NCI-H1436 (cell line): ENCODE measurements around the gene DACH1.
"Not testable (repeated sequence)": the region's sequence is repeated elsewhere in the genome, so short reads cannot be mapped to it uniquely, and the experiment has no call there.

Experiments used
- DNase-seq: peaks from one replicate; lab custom pipeline; 2025; lab: John Stamatoyannopoulos, UW

Gene DACH1

DNA sequence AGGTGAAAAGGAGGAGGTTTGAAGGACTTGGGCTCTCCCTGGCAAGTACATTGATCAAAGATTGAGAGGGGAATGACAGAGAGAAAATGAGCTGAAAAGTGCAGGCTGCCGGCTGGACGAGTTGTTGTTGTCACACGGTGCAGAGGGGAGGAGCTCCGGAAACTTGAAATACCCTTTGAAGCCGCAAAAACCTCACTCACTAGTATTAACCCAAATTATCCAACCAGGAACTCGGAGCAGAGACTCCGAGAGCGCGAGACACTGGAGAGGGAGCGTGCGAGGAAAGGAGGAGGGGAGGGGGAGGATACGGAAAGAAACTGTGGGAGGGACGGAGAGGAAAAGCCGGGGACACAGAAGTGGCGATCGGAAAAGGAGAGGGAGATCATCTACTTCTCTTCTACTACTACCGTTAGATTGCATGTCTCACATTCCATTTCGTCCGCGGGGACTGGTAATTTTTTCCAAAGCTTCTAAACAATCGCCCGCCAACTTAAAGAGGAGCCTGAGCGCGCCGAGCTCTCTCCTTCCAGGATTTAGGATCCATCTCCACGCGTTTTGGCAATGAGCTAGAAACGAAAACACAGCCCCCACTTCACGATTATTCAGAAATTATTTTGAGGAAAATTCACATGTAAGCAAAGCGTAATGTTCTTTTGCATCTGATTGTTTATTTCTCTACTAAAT is at the start of gene DACH1:
Gene DACH1, minus strand, starts transcription at position 74 of the 684 bp plus-strand sequence.
- DNase-seq = peak; percentile 35

DNA sequence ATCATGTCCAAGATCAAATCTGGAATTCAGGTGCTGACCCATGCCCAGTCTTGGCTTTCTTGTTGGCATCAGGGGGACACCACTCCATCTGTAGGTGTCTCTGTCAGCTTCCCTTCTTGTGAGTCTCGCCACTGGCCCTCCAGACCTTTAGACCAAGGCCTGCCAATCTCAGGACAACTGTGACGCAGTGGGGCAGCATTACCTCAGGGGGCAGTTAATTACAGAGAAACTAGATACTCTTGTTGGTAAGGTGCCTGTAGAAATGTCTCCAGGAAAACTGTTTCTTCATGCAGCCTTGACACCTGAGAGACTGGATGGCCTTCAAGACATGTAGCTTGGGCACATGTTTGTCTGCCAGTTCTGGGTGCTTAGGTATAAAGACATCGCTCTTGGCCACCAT is 46.7 kb upstream of the DACH1 start:
- DNase-seq = no peak

DNA sequence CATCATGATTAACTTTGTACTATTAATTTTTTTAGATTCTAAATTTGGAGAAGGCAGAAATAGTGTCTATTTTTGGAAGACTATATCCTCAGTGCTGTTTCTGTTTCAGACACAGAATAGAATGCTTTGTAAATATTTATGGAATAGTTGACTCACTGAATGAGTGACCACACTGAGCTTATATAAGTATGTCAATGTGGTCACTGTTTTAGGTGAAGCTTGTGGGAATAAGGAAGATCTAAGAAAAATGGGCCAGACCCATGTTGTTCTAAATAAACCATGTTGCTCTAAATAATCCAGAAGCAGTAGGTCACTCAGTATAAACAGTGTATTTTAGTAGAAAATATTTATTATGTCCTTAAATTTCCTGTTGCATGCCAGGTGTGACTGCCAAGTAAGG is 45.5 kb upstream of the DACH1 start:
- DNase-seq = no peak

GRCh38 chr13:71906448-71906847 is 39.4 kb upstream of the DACH1 start:
- no peak for DNase-seq

GRCh38 chr13:71902676-71903075 is 35.7 kb upstream of the DACH1 start:
- no peak for DNase-seq

- DNase-seq = not testable (repeated sequence)
Observed at GRCh38 chr13:71893506-71893905, 26.5 kb upstream of the DACH1 start.

DNA sequence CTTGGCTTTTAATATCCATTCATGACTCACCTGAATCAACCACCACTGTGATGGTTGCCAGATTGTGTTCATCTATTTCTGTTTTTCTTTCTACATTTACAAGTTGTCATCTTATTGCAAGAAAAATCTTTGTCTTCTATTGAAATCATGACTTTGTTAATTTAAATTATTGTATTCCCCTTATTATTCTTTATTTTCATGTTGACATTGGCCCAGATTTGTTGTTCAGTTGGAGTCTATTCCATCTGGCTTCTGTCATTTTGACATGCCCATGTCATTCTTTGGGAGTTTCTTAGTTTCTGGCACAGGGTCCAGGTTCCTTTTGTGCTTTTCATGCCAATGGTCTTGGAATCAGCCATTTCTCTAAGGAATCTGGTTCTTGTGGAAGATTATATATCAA is 19.9 kb upstream of the DACH1 start:
- DNase-seq = no peak

DNA sequence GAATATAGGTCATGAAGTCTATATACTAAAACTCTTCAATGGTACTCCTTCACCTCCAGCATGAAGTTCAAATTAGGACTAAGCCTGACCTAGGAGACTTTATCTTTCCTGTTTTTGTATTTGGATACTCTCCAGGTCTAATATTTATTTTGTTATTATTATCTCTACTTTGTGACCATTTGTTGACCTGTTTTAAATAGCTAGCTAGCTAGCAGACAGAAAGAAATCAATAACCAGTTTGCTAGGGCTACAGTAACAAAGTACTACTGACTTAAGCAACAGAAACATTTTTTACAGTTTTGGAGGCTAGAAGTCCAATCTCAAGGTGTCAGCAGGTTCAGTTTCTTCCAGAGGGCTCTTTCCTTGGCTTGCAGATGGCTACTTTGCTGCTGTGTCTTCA is 15.1 kb upstream of the DACH1 start:
- no peak for DNase-seq

GRCh38 chr13:71880753-71881541 is 13.9 kb upstream of the DACH1 start:
- no peak for DNase-seq

- DNase-seq = no peak
Observed at GRCh38 chr13:71879808-71880344, 12.9 kb upstream of the DACH1 start.

DNA sequence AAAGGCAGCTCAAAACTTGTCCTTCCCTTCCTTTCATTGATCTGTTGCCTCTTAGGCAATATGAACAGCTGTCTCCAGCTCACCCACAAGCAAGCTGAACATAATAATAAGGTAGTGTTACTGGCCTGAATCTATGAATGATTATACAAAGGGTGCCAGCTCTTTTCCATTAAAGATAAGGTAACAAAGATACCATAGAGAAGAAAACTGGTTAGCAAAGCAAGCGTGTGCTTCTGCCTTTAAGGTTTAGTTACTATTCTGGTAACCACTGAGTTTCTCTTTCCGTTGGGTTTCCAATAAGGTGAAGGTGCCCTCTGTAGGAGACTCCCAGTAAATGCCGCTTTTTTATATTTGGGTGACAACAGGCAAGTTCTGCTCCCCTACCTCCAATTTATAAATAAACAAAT is 12.1 kb upstream of the DACH1 start:
- peak; percentile 61 for DNase-seq

DNA sequence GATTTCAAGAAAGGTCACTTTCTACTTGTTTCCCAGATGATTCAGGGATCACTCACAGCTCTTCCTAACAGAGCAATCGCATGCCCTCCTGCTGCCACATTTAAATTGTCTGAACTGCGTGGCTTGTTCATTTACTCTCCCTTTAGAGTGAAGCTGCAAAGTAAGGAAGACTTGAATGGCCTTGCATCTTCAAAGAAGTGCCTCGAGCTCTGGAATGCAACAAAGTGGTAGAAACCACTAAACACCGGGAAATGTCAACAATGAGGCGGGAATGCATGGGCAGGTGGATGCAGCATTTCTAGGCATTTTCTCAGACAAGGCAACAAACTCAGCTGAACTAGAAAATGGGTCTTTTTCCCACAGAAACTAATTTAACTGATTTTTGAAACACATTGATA is 10.3 kb upstream of the DACH1 start:
- DNase-seq = no peak

DNA sequence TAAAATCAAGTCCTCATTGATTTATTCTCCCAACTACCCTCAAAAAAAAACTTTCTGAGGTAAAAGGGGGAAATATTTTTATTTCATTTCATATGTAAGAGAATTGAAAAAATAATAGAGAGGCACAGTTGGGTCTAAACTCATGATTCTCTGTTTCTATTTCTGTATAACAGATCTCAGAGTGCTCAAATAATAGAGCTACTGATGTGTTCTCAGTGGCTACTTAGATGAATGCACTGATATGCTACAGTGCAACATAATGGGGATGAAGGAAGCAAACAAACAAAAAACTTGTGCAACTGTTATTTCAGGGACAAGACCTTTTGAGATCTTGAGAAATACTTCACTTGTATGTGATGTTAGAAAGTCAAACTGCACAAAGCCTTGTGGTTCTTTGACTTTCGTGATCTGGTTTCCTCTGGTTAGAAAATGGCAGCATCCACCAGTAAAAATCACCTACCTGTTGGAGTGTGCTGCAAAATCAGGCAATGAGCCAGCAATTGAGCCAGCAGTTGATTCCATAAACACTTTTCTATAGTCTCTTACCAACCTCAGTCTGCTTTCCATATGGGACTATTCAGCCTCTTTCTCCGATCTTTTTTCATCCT is 9.7 kb upstream of the DACH1 start:
- DNase-seq = no peak

DNA sequence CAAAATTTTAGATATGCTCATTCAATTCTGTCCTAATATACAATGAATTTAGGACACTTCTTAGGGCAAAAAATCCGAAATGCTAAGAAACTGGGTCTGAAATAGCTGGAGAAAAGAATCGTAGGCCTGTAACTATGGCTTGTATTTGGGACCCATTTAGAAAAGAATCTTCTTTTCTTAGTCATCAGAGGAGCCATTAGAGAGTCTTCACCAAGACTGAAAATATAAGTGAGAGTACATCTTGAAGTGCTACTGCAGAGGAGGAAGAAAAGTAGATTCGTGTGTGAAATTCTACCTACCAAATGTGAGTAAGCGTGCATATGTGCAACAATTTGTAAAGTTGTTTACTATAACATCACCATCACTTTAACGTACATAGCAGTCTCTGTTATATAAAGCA is 8.8 kb upstream of the DACH1 start:
- no peak for DNase-seq

DNA sequence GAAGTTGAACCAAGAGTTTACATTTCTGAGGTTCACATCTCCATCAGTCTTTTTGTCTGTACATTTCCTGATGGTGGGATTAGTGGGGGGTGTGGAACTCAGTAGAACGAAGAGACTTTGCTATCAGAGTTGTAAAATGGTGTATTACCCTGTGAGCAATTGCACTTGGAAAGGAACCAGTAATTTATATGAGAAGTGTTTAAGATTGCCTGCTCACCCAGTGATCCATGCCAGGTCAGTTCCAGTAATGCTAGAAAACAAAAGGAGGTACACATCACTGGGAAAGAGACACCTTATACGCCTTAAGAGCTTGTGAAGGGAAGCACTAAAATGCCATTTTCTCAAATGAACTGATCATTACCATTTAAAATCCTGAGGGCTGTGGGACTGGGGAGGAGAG is 7.5 kb upstream of the DACH1 start:
- DNase-seq = no peak

DNA sequence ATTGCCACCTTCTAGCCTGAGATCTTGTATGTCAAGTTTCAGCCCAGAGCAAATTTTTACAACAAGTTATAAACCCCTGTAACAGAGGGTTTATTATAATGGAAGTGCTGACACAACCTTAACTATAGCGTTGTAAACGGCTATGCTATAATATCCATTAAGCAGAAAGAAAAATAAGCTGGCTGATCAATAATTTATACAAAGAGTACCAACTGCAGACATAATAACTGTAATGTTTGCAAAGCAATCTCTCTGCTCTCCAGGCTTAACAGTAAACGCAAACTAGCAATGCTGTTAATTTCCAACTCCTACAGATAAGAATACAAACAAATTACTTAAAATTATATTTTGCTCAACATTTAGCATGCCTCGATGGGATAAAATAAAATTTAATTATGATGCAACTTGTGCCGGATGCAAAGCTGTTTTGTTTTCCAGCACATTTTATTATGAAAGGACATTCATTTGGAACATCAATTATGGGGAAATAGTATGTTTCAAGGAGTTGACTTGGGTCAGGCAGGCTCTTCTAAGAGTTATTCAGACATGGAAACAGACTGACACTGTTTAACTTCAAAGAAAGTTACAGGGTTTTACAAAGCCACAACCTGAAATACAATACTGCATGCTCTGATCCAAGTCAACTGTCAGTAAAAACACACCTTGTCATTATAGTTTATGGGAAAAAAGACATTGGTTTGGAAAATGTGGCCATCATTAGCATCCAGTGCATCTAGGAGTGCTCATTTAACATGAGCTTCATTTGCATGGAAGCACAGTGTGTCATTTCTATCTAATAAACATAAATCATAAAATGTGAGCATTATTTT is 6.6 kb upstream of the DACH1 start:
- DNase-seq = peak; percentile 26

DNA sequence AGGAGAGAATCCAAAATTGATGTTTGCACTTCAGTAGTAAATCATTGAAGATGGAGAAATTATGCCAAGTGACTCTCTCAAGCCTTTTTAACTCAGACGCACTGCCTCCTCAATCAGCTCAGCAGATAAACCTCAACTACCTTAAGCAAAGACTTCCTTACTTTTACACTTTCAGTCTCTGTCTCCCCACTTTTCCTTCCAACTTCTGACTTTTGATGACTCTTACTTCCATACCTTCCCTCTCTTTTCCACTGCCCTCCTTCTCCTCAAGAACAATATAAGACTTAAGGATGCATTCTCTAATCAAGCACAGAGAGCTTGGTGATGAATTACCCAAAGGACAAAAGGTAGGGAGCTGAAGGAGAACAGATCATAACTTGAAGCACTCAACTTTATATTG is 4.8 kb upstream of the DACH1 start:
- peak; percentile 27 for DNase-seq

DNA sequence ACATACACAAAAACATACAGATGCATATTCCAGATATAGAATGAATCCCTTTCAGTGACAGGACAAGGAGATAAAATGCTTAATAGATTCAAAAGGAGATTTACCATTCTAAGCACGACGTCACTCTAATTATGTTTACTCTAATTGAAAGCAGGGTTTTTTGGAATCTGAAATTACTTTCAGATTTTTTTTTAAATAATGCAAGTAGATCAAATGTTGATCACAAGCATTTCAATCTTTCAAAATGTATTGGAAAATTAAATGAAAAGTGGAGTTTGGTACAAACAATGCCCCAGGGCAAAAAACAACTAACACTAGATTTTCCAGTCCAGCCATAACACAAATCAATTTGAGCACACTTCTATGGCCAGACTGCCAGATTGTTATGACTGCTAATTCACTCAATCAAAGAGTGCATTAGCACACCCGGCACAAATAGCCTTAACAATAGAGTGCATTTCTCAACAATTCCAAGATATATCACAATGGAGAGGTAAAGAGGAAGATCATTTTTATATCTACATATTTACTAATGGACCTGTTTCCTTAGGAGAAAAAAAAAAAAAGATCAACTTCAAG is 4.3 kb upstream of the DACH1 start:
- DNase-seq = peak; percentile 27

DNA sequence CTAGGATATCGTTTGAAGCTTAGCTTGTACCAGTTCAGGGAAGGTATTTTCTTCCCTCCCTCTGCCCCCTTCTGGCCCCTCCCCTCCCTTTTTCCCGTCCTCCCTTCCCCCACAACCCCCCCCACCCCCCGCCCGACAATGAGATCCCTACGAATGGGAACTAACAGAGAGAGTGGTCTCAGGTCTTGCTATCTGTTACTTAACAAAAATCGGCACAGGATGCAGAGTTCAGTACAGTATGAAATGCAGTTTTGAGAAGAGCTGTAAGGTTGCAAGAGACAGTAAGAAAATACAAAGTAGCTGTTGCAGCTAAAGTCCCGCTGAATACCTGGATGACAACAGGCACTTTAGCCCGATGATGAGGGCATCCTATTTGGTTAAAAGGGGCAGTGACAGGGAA is 3.1 kb upstream of the DACH1 start:
- DNase-seq = no peak

DNA sequence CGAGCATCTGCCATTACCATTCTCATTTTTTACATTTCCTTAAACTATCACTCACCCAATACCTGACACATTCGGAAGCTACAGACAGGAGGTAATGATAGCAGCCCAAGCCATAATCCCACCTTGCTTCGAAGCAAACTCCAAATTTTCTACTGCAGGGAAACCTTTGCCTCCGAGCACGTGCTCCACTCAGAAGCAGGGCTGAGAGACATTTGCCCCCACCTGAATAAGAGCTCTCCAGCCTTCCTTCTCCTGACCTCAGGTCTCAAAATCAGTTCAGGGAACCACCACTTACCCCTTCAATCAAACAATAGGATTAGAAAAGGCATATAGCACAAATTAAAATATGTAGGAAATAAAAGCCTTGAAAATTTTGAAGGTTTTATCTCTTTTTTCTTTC is 2.3 kb upstream of the DACH1 start:
- DNase-seq = no peak

- DNase-seq = peak; percentile 46
Observed at GRCh38 chr13:71866335-71867130, 471 bp downstream of the DACH1 start.
